NCI-H1417 treated with DMSO at 0.1 percent for 48 hours (cell line): ENCODE measurements around the gene CTNNAL1.
"Not testable (repeated sequence)": the region's sequence is repeated elsewhere in the genome, so short reads cannot be mapped to it uniquely, and the experiment has no call there.

Source experiments
- DNase-seq: peaks from one replicate; lab custom pipeline; 2025; lab: John Stamatoyannopoulos, UW

CTNNAL1 gene

DNA sequence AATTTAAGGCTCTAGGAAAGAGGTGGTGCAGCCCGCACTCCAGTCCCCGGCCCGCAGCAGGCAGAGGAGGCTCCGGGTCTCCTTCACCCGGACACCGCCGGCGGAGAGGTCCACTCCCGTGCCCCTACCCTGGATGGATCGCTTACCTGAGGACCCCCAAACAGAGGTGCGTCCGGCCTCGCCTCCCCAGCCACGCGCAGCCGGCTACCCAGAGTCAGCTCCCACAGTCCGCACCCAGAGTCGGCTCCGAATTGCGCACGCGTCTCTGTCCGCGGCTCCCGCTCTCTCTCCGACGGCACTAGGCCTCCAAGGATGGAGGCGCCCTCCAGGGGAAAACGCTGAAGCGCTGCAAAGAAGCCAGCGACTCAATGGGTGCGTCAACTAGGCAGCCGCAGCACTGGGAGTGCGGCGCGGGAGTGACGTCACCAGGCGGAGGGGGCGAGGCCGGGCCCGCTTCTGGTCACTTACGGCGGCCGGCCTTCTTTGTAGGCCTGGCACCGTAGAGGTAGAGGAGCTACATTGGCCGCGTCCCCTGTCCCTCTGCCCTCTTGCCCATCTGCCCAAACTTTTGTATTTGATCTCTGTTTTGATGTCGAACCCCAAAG is 79.5 kb downstream of the CTNNAL1 start, which contains the start of gene ELP1:
ELP1 (minus strand) TSS at position 407 of the 605 bp plus-strand sequence. CDS start 2,978 bp downstream, outside the sequence.
- peak; percentile 89 for DNase-seq

DNA sequence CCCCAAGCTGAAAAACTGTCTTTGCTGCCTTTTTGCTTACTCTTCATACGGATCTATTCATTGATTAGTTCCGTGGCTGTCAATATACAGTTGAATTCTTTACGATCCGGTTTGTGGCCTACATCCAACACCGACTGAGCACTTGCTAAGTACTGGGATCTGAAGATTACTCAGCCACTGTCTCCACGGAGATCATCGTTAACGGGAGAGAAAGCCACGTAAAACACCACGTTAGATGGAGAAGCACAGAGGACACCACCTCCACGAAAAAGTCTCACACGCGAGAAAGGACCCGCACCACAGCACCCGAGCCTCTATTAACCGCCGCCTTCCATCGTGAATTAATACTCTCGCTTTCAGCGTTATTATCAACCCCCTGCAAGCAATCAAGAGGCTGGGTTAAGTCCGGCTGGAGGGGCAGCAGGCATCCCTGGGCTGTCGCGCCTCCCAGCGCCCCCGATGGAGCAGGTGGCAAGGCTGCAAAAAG is 80.0 kb downstream of the CTNNAL1 start:
- no peak for DNase-seq

DNA sequence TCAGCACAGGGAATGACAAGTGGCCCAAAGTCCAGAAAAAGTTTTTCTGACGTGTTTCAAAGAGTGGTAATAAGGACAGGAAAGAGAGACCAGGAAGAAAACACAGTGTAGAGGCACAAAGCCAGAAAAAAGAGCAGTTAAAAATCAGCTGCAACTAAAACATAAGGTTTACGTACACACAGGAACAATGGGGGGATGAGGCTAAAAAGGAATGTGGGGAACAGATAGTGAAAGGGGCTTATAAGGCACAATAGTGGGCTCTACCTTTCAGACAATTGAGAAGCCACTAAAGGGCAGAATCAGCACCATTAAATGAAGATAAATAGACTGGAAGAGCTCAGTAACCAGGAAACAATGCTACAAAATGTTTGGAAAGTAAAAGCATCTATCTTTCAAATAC is 84.9 kb downstream of the CTNNAL1 start:
- DNase-seq, result no peak

DNA sequence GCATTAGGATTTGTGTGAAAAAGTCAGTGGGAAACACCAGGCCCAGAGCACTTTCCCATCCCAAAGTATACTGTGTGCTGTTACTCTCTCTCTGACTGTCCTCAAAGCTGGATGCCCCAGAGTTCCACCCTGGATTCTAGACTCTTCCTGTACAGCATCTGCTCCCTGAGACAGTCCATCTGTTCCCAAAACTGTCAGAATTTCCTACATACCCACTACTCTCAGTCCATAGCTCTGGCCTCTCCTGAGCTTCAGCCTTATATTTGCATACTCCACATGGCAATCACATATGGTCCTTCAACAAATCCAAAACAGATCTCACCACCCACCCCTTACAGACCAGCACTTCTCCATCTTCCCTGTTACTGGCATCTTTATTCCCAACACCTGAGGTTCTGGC is 88.8 kb downstream of the CTNNAL1 start:
- DNase-seq, result no peak

DNA sequence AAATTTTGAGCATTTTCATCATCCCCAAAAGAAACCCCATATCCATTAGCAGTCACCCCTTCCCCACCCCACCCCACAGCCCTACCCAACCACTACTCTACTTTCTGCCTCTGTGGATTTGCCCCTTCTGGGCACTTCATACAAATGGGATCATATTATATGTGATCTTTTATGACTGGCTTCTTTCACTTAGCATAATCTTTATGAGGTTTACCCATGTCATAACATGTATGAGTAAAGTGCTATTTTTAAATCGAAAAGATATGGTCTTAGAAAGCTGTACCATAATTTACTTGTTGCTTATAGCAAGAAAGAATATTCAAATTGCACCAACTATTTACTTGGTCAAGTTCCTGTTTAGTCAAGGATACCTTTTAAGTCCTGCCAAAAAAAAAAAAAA is 92.1 kb downstream of the CTNNAL1 start:
- DNase-seq, result no peak

DNA sequence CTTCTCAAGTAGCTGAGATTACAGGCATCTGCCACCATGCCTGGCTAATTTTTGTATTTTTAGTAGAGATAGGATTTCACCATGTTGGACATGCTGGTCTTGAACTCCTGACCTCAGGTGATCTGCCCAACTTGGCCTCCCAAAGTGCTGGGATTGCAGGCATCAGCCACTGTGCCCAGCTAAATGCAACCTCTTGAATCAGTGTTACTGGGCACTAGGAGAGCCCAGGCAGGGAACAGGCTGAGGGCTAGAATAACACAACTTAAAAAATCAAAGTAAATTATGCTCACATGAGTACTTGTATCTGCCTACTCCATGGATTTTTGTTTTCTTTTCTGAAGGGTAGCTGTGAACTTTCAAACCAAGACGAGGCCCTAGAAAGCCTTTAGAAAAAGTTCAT is 92.9 kb downstream of the CTNNAL1 start:
- not testable (repeated sequence) for DNase-seq

DNA sequence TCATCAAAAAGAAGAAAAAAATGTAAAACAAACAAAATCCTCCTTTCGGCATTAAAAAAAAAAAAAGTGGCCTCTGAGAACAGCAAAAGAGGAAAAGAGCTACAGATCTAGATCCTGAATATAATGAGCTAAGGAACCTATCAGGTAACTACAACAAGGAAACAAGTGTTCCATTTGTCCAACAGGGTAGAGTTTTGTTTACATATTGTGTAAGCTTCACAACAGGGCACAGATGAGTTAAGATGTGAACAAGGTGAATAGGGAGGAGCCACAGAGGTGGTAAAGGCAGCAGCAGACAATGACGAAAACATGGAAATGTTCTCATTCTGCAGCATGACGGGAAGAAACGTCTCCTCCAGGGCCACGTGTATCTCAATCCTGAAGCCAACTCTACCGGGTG is 93.8 kb downstream of the CTNNAL1 start:
- no peak for DNase-seq

DNA sequence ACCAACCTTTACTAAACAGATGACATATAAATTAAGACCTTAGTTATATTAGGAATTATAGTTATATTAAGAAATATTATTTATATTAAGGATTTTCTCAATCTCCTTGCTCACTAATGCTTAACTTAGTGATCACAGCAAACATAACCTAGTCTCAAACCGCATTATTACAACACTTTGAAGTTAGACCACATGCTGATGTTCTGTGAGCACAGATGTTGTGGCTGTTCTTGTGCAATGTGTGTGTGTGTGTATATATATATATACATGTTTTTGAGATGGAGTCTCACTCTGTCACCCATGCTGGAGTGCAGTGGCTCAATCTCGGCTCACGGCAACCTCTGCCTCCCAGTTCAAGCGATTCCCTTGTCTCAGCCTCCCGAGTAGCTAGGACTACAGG is 99.9 kb downstream of the CTNNAL1 start:
- no peak for DNase-seq

DNA sequence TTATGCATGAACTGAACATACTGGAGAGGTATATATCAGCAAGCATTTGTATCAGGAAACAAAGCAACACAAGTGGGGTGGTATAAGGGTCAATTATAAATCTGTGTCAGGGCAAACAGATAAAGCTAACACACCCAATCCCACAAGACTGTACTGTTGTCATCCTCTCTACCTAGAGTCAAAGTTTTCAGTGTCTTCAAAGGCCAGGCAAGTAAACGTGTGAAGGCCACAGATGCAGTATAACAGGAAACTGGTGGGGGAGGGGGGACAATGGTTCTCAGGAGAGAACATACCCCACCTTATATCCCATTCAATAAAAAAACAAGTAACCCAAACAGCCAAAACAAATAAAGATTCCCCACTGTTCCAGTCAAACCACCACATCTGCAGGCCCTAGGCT is 101.5 kb downstream of the CTNNAL1 start:
- DNase-seq, result no peak

DNA sequence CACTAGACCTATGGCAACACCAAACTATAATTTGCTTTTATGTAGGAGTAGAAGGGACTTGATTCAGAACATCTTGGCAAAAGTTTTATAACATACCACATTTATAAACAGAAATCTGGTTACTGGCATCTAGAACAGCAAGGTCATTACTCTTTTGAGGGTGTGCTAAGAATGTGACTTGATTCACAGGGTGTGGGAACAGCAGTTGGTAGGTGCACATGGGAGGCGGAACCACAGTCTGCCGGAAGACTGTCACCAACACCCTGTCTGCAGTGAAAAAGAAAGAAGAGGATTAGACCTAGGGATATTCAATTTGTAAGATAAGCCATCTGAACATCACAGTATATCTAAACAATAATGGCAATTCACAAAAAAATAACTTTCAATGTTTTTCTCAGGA is 102.4 kb downstream of the CTNNAL1 start:
- DNase-seq, result no peak

DNA sequence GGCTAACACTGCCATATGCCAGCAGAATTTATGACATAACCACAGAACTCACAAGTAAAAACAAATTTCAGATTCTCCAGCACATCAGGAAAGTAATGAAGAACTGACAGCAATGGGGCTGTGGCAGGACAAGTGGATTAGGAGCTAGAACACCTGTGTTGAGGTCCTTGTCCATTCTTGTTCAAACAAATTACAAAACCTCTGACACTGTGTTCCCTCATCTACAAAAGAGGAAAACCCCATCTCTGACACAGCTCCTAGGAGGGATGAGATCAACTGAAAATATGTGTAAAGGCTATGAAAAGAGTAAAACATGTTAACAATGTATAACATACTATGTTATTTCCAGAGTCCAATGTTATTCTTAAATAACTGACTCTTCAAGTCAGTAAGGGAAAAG is 102.9 kb downstream of the CTNNAL1 start:
- no peak for DNase-seq

DNA sequence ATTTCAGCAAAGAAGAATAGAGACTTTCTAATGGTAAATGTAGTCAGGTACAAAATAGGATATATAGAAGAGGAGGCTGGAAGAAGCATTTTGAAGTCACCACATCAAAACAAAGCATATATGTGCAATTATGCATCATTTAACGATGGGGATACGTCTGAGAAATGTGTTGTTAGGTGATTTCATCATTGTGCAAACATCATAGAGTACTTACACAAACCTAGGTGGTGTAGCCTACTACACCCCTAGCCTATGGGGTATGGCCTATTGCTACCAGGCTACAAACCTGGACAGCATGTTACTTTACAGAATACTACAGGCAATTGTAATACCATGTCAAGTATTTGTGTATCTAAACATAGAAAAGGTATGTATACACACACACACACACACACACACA is 107.8 kb downstream of the CTNNAL1 start:
- no peak for DNase-seq

DNA sequence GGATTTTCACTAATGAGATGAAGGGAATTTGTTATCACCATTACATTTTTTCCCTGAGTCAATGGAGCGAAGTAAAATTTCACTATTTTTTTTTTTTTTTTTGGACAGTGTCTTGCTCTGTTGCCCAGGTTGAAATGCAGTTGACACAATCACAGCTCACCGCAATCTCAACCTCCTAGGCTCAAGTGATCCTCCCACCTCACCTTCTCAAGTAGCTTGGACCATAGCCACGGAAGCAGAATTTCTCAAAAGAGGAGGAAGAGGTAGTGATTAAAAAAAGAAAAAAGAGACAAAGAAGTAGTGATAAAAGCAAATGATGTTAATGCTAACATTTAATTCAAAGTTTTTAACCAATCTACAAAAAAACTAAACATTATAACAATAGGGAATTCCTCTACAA is 109.1 kb downstream of the CTNNAL1 start:
- DNase-seq, result no peak

DNA sequence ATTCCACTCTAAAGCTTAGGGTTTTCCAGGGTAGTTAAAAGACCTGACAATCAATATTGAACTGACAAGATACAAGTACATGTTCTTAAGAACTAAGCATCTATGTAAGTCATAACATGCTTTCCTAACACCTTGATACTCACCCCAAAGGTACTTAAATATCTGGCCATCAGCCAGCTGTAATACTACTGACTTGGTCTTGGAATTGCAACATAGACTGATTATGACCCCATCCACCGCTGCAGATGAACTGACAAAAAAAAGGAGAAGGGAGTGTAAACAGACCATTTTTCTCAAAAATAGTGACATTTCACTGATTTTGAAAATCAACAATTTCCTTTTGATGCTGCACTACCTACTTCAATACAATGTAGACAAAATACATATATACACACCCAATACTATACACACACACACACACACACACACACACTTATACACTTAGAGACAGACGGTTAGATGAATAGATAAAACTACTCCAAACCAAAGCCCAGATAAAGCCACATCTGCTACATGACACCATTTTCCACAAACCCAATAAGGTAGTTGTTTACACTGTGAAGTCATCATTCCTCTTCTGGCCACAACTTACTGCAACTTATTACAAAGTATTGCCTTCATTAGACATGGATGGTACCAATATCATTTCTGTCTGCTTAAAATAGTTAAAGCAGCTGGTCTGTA is 109.7 kb downstream of the CTNNAL1 start:
- no peak for DNase-seq

DNA sequence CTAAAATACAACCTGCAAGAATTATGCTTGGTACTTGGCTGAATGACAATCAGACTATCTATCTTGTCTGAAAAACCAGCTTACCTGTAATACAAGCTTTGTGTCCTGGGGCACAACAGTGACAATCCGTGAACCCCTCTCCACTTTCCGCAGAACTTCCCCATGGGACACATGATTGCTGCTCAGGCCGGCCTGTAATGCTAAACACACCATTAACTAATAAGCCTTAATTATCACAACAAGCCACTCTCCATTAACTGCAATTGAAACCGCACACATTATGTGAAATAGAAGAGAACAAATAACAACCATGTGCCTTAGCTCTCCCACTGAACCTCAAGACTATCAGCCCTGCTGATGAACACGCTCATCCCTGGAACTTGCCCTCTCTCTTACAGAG is 113.1 kb downstream of the CTNNAL1 start:
- no peak for DNase-seq

DNA sequence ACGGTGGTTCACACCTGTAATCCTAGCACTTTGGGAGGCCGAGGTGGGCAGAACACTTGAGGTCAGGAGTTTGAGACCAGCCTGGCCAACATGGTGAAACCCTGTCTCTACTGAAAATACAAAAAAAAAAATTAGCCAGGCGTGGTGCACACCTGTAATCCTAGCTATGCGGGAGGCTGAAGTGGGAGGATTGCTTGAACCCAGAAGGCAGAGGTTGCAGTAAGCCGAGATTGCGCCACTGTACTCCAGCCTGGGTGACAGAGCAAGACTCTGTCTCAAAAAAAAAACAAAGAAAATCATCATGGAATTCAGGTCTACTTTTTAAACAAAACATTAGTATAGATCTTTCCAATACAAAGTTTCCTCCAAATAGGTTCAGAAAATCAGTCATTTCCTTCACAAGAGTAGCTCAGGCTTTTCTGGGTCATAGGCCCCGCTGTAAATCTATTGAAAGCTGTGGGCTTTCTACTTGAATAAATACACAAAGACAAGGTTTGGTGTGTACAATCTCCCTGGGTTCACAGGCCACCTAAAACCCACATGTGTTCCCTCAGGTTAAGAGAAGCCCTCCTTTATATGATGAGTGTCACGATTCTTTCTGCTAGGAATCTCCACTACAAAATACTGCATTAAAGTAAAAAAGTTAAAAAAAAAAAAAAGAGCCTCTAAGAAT is 114.1 kb downstream of the CTNNAL1 start:
- DNase-seq, result not testable (repeated sequence)

DNA sequence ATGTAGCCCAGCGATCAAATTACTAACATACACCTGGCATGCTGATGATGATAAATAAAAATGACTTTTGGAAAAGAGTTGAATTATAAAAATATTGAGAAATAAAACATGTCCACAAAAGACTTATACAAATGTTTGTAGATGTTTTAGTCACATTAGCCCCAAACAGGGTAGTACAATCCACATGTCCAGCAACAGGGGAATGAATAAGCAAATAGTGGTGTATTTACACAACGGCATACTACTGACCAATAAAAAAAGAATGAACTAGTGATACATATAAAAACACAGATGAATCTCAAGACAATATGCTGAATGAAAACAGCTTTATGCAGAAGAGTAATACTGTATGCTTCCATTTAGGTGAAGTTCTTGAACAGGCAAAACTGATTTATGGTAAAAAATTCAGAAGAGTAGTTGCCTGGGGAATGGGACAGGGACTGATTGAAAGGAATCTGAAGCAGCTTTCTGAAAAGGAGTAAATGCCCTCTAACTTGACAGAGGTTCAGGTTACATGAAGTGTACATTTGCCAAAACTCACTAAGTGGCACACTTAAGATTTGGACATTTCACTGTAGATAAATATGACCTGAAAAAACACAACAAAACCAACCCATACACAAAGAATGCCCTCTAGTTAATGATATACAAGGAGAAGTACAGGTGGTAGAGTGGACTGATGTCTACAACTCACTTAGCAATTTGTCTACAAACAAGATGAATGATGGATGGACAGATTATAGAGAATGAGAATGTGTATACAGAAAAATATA is 115.8 kb downstream of the CTNNAL1 start:
- DNase-seq, result no peak

DNA sequence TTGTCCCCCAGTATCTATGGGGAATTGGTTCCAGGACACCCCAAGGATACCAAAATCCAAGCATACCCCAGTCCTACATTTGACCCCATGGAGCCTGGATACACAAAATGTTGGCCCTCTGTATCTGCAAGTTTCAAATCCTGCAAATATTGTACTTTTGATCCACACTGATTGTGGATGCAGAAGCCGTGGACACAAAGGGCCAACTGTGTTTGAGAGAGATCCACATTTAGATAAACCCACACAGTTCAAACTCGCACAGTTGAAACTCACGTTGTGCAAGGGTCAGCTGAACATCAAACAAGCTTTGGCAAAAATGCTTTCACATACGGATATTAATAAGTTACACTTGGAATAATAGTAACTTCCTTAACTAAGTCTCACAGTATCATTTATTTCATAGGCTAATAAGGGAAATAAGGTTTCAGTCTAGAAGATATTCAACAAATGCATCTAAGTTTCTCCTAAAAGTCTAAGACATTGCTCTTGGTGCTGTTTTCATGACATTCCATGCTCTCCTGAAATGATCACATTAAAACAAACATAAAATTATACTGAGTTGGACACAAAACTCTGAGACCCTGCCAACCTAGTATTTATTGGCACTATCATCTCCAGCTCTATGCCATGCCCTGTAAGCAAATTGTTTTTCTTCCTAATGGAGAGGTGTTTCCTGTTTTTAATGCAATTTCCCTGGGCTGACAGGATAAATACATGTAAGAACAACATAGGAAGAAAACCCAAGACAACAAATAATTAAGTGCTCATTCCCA is 118.9 kb downstream of the CTNNAL1 start:
- DNase-seq, result no peak
